Measurements from ENCODE around the gene RPS6KA2. TPM values are rescaled to one million over a fixed set of nuclear protein-coding genes. Genes with fewer than 3 reads are reported as not detected.
A peak's percentile ranks its signal among the peaks of the same experiment; 100 is the strongest.
"Not testable (repeated sequence)": the region's sequence is repeated elsewhere in the genome, so short reads cannot be mapped to it uniquely, and the experiment has no call there.

RPS6KA2 gene
- total RNA-seq, 4 donors from 2014 or later = 64.9 to 101 (median 81.6) TPM

DNA sequence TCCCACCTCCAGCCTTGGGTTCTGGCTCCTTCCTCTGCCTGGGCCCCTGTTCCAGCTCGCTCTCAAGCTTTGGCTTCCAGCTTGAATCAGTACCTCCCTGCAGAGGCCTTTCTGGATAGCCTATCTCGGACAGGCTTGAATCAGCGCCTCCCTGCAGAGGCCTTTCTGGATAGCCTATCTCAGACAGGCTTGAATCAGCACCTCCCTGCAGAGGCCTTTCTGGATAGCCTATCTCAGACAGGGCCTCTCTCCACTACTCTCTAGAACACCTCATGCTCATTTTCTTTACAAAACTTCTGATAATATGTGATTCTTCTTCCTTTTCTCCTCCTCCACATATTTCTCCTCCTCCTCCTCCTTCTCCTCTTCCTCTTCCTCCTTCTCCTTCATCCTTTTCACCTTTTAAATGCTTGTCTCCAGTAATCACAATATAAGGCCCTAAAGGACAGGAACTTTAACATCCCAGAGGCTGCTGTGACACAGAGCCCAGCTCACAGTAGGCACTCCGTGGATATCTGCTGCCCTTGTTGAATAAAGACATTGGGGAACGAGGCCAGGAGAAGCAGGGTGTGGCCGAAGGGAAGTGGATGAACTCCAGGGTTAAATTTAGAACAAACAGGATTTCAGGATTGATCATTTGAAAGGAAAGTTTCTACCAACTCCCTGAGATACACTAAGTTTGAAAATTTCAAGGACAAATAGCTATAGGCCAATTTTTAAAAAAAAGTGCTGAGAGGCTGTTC is 9.3 kb upstream of the RPS6KA2 start:
- Histone ChIP-seq H3K27ac (peak overlapping the region in 1 of 3 donors; percentile 18), H3K36me3 (no peaks in the 10 kb centered on the region), H3K27me3 (no peaks in the 10 kb centered on the region), H3K4me1 (peaks cover 10 to 25% of the 10 kb centered on the region in 2 donors), H3K4me3 (replicated peaks in 1 of 3) (no peak overlapping the region), H3K9me3 (no peaks in the 10 kb centered on the region)
- TF ChIP-seq POLR2A (IDR thresholded peaks at IDR 0.05) (no peak), CTCF (IDR thresholded peaks at IDR 0.05) (no peak)
- DNase-seq = no peak
- 77 to 78% methylated on average over 6 of the region's 6 CpGs for WGBS, 2 donors
- intact Hi-C loops (cut with DNase I) = no loop called here

DNA sequence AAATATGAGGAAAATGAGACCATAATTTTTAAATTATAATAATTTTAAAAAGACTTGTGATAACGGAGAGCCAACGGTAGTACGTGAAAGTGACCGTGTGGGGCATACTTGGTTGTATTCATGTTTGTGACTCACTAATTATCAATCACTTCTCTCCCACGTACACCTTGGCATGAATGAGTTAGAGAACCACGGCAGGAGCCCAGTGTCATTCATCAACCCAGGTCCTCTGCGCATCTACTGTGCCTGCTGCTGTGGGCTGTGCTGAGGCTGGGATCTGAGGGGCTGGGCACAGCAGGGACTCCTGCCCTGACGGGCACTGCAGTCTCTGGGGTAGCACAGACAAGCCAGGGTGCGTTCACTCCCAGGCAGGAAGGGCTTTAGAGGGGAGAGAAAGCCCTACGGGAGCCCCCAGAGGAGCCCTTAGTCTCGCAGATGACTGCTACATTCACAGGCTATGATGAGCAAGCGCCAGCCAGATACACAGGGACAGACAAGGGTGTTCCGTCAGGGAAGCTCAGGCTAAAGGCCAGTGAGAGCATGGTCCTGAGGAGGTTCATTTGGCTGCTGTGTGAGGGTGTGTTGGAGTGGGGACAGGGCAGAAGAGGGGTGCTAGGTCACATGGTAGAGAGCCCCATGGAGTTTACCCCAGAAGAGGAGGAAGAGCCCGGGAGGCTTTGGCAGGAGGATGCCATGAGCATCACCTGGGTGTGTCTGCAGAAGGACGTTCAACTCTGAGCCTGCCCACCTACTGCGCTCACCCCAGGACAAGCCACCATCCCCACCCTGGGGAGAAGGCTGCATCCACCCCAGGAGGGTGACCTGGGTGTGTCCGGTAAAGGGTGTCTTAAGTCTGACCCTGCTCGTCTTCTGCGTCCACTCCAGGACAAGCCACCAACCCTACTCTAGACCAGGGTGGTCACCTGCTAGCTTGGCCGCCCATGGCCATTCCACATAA is 8.2 kb upstream of the RPS6KA2 start:
- Histone ChIP-seq H3K27ac (no peak overlapping the region), H3K27me3 (no peaks in the 10 kb centered on the region), H3K9me3 (no peaks in the 10 kb centered on the region), H3K4me1 (peaks cover 10 to 21% of the 10 kb centered on the region in 2 donors), H3K36me3 (no peaks in the 10 kb centered on the region), H3K4me3 (replicated peaks in 1 of 3) (no peak overlapping the region)
- TF ChIP-seq POLR2A (IDR thresholded peaks at IDR 0.05) = no peak
- no peak for TF ChIP-seq CTCF (IDR thresholded peaks at IDR 0.05)
- intact Hi-C loops (cut with DNase I) = no loop called here
- 90 to 93% methylated on average over 17 to 20 of the region's 20 CpGs for WGBS, 2 donors
- no peak for DNase-seq

- DNase-seq; H3K27me3 ChIP-seq; H3K4me3 ChIP-seq (replicated peaks in 1 of 3); H3K9me3 ChIP-seq; intact Hi-C loops (cut with DNase I); H3K36me3 ChIP-seq; H3K27ac ChIP-seq: not testable (repeated sequence)
- 90 to 94% methylated on average over 4 of the region's 4 CpGs for WGBS, 2 donors
- peaks cover 10 to 18% of the 10 kb centered on the region in 2 donors for H3K4me1 ChIP-seq
These were observed 7.5 kb upstream of the RPS6KA2 start for GRCh38 chr6:166634581-166634980.

DNA sequence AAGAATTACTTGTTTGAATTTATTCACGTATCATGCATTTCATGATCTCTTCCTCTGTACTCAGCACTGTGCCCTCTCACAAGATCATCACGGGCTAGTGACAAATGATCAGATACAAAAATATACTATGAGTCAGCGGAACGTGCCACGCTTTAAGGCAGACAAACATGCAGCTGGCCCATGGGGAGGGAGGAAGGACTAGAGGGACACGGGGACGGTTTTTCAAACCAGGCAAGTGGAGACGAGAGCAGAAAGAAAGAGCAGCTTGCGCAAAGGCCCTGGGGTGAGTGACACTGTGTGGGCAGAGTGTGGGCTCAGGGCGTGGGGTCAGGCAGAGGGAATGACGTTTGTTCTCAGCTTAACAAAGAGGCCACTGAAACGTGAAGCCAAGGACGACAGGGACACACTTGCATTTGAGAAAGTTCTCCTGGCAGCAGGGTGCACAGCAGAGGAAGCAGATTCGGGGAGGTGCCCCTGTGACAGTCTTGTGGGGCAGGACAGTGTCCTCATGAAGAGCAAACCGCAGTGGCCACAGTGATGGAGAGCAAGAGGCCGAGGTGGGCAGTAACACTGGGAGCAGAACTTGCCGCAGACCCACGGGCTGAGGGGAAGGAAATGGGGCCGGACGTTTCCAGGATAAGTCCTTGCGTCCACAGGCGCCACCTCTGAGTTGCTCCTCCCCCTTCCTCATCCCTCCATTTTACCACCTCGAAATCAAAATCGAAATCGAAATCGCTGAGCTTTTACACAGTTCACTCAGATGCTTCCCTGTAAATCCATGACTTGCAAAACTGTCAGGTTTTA is 6.9 kb upstream of the RPS6KA2 start:
- WGBS, 2 donors = 78 to 83% methylated on average over 24 to 26 of the region's 26 CpGs

More for the DNA sequence above, 6.9 kb upstream of the RPS6KA2 start:
- TF ChIP-seq CTCF (IDR thresholded peaks at IDR 0.05) = no peak
- no peak for TF ChIP-seq POLR2A (IDR thresholded peaks at IDR 0.05)
- no peak overlapping the region for H3K27ac ChIP-seq
- H3K9me3 ChIP-seq = no peaks in the 10 kb centered on the region
- H3K36me3 ChIP-seq = no peaks in the 10 kb centered on the region
- H3K27me3 ChIP-seq = no peaks in the 10 kb centered on the region
- intact Hi-C loops (cut with DNase I) = no loop called here
- DNase-seq = no peak
- no peak overlapping the region for H3K4me3 ChIP-seq (replicated peaks in 1 of 3)
- H3K4me1 ChIP-seq = peaks cover 10 to 18% of the 10 kb centered on the region in 2 donors
